Parathyroid adenoma (tissue), 2 donors: ENCODE data around the gene PTRH2.
"Not testable (repeated sequence)": the region's sequence is repeated elsewhere in the genome, so short reads cannot be mapped to it uniquely, and the experiment has no call there.

Experiments
- H2AFZ ChIP-seq: fragments of 300-600 bp; sonication (generic); one replicate; pipeline ENCODE4 v1.7.0; 2017; ENCODE audit warnings: antibody characterized with exemption, mild to moderate bottlenecking
- H3K27ac ChIP-seq: fragments of 300-600 bp; sonication (generic); one replicate; pipeline ENCODE4 v1.7.0; 2017
- H3K27me3 ChIP-seq: fragments of 300-600 bp; sonication (generic); one replicate; pipeline ENCODE4 v1.7.0; 2017; ENCODE audit warnings: low read length; ENCODE audit not compliant: control insufficient read depth, insufficient read depth
- H3K36me3 ChIP-seq: fragments of 300-600 bp; sonication (generic); one replicate; pipeline ENCODE4 v1.7.0; 2017; ENCODE audit warnings: low read length; ENCODE audit not compliant: control insufficient read depth, insufficient read depth
- H3K4me1 ChIP-seq: fragments of 300-600 bp; sonication (generic); one replicate; pipeline ENCODE4 v1.7.0; 2017; ENCODE audit warnings: control low read depth
- H3K4me2 ChIP-seq: fragments of 300-600 bp; sonication (generic); one replicate; pipeline ENCODE4 v1.7.0; 2017; ENCODE audit warnings: low read length
- H3K4me3 ChIP-seq: fragments of 300-600 bp; sonication (generic); one replicate; pipeline ENCODE4 v1.7.0; 2017; ENCODE audit warnings: low read depth, low read length
- H3K79me2 ChIP-seq: fragments of 300-600 bp; sonication (generic); one replicate; pipeline ENCODE4 v1.7.0; 2017; ENCODE audit warnings: control low read depth
- H3K9ac ChIP-seq: fragments of 300-600 bp; sonication (generic); one replicate; pipeline ENCODE4 v1.7.0; 2017; ENCODE audit warnings: mild to moderate bottlenecking
- H3K9me3 ChIP-seq: fragments of 300-600 bp; sonication (generic); one replicate; pipeline ENCODE4 v1.7.0; 2017; ENCODE audit warnings: low read length; ENCODE audit not compliant: control insufficient read depth
- CTCF ChIP-seq: fragments of 300-600 bp; sonication (generic); IDR thresholded peaks from one replicate; pipeline ENCODE4 v1.7.0; 2017; ENCODE audit warnings: antibody characterized with exemption, mild to moderate bottlenecking
- donor health status: primary hyperparathyroidism.

PTRH2 gene

GRCh38 chr17:59669411-59669810, 37.8 kb downstream of the PTRH2 start:
- H3K9me3 ChIP-seq: no peaks in the 10 kb centered on the region
- no peak overlapping the region for H3K27ac ChIP-seq
- peaks cover 27% of the 10 kb centered on the region for H3K79me2 ChIP-seq
- H3K9ac ChIP-seq: no peak overlapping the region
- H3K27me3 ChIP-seq: no peaks in the 10 kb centered on the region
- H3K4me3 ChIP-seq: no peak overlapping the region
- H3K4me1 ChIP-seq: no peaks in the 10 kb centered on the region
- no peak overlapping the region for H3K4me2 ChIP-seq
- no peak overlapping the region for H2AFZ ChIP-seq
- TF ChIP-seq CTCF: no peak
- no peaks in the 10 kb centered on the region for H3K36me3 ChIP-seq

GRCh38 chr17:59668816-59669215, 38.4 kb downstream of the PTRH2 start:
- Histone ChIP-seq H3K27me3 (no peaks in the 10 kb centered on the region), H3K79me2 (peaks cover 28% of the 10 kb centered on the region), H3K4me1 (no peaks in the 10 kb centered on the region), H3K4me2 (no peak overlapping the region), H3K4me3 (no peak overlapping the region), H3K27ac (no peak overlapping the region), H3K9me3 (no peaks in the 10 kb centered on the region), H3K9ac (no peak overlapping the region), H3K36me3 (no peaks in the 10 kb centered on the region), H2AFZ (no peak overlapping the region)
- TF ChIP-seq CTCF: no peak

GRCh38 chr17:59666235-59666634, 41.0 kb downstream of the PTRH2 start:
- no peak overlapping the region for H3K4me3 ChIP-seq
- TF ChIP-seq CTCF: no peak
- H3K4me1 ChIP-seq: no peaks in the 10 kb centered on the region
- H3K36me3 ChIP-seq: no peaks in the 10 kb centered on the region
- H3K4me2 ChIP-seq: no peak overlapping the region
- H3K79me2 ChIP-seq: peaks cover 22% of the 10 kb centered on the region
- H3K27ac ChIP-seq: no peak overlapping the region
- no peak overlapping the region for H2AFZ ChIP-seq
- H3K9ac ChIP-seq: no peak overlapping the region
- H3K9me3 ChIP-seq: no peaks in the 10 kb centered on the region
- H3K27me3 ChIP-seq: no peaks in the 10 kb centered on the region

GRCh38 chr17:59656624-59657023, 50.6 kb downstream of the PTRH2 start:
- H3K36me3 ChIP-seq, H3K9me3 ChIP-seq: not testable (repeated sequence)

GRCh38 chr17:59652119-59652518, 55.1 kb downstream of the PTRH2 start:
- Histone ChIP-seq H3K4me3 (no peak overlapping the region), H3K4me2 (no peak overlapping the region), H2AFZ (no peak overlapping the region), H3K79me2 (peaks cover 23% of the 10 kb centered on the region), H3K9me3 (no peaks in the 10 kb centered on the region), H3K27me3 (no peaks in the 10 kb centered on the region), H3K36me3 (no peaks in the 10 kb centered on the region), H3K4me1 (peaks cover 3% of the 10 kb centered on the region), H3K9ac (no peak overlapping the region), H3K27ac (no peak overlapping the region)
- no peak for TF ChIP-seq CTCF

More at GRCh38 chr17:59656624-59657023, 50.6 kb downstream of the PTRH2 start:
- H2AFZ ChIP-seq, H3K27me3 ChIP-seq, H3K4me2 ChIP-seq, H3K27ac ChIP-seq, H3K4me3 ChIP-seq, H3K9ac ChIP-seq, H3K4me1 ChIP-seq: not testable (repeated sequence)
- H3K79me2 ChIP-seq: peaks cover 20% of the 10 kb centered on the region
